Measurements from ENCODE around the gene GTPBP6. TPM values are rescaled to one million over a fixed set of nuclear protein-coding genes. Genes with fewer than 3 reads are reported as not detected.

Gene GTPBP6
- total and polyA plus RNA-seq, 2 experiments from 2014 or later: 41.4 to 66.8 TPM

GRCh38 chrX:338836-339400 lies 20.3 kb upstream of the GTPBP6 start:
- no peak overlapping the region for H3K4me3 ChIP-seq
- no peaks in the 10 kb centered on the region for H3K36me3 ChIP-seq (ENCODE audit: insufficient read depth)
- Mint-ChIP-seq H3K27ac (no peak overlapping the region), H3K4me3 (no peak overlapping the region), H3K4me1 (peaks cover 3% of the 10 kb centered on the region; the same call in 1 of the 3 replicates), H3K36me3 (ENCODE audit: low read depth) (peaks cover 54% of the 10 kb centered on the region), H3K9me3 (peaks cover 39% of the 10 kb centered on the region), H3K27me3 (ENCODE audit: insufficient read depth, low read depth, poor library complexity) (peaks cover 16% of the 10 kb centered on the region)
- peak; percentile 54; the same call in 2 of the 3 replicates for ATAC-seq
- TF ChIP-seq, protein P1, sequence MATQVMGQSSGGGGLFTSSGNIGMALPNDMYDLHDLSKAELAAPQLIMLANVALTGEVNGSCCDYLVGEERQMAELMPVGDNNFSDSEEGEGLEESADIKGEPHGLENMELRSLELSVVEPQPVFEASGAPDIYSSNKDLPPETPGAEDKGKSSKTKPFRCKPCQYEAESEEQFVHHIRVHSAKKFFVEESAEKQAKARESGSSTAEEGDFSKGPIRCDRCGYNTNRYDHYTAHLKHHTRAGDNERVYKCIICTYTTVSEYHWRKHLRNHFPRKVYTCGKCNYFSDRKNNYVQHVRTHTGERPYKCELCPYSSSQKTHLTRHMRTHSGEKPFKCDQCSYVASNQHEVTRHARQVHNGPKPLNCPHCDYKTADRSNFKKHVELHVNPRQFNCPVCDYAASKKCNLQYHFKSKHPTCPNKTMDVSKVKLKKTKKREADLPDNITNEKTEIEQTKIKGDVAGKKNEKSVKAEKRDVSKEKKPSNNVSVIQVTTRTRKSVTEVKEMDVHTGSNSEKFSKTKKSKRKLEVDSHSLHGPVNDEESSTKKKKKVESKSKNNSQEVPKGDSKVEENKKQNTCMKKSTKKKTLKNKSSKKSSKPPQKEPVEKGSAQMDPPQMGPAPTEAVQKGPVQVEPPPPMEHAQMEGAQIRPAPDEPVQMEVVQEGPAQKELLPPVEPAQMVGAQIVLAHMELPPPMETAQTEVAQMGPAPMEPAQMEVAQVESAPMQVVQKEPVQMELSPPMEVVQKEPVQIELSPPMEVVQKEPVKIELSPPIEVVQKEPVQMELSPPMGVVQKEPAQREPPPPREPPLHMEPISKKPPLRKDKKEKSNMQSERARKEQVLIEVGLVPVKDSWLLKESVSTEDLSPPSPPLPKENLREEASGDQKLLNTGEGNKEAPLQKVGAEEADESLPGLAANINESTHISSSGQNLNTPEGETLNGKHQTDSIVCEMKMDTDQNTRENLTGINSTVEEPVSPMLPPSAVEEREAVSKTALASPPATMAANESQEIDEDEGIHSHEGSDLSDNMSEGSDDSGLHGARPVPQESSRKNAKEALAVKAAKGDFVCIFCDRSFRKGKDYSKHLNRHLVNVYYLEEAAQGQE (IDR thresholded peaks at IDR 0.05; ENCODE audit: unreplicated experiment): no peak
- TF ChIP-seq, protein P2, sequence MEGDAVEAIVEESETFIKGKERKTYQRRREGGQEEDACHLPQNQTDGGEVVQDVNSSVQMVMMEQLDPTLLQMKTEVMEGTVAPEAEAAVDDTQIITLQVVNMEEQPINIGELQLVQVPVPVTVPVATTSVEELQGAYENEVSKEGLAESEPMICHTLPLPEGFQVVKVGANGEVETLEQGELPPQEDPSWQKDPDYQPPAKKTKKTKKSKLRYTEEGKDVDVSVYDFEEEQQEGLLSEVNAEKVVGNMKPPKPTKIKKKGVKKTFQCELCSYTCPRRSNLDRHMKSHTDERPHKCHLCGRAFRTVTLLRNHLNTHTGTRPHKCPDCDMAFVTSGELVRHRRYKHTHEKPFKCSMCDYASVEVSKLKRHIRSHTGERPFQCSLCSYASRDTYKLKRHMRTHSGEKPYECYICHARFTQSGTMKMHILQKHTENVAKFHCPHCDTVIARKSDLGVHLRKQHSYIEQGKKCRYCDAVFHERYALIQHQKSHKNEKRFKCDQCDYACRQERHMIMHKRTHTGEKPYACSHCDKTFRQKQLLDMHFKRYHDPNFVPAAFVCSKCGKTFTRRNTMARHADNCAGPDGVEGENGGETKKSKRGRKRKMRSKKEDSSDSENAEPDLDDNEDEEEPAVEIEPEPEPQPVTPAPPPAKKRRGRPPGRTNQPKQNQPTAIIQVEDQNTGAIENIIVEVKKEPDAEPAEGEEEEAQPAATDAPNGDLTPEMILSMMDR (conservative IDR thresholded peaks at IDR 0.05; ENCODE audit: low read depth in 2 of 2): peak; percentile 33 to 42; a peak in 3 of 4 replicates
- H3K9me2 ChIP-seq (ENCODE audit: insufficient read depth): no peaks in the 10 kb centered on the region
- H3K4me2 ChIP-seq: no peak overlapping the region
- H2AFZ ChIP-seq: no peak overlapping the region
- no peaks in the 10 kb centered on the region for H3F3A ChIP-seq (replicated peaks; ENCODE audit: low read depth)
- H3K79me2 ChIP-seq (replicated peaks; ENCODE audit: insufficient read depth): 0 out of 2 replicates have a peak, but pooled peaks cover 2% of the 10 kb centered on the region
- H4K20me1 ChIP-seq (replicated peaks; ENCODE audit: insufficient read depth): no peaks in the 10 kb centered on the region
- DNase-seq (ENCODE audit: low spot score): no peak
- no peaks in the 10 kb centered on the region for H3K27me3 ChIP-seq (ENCODE audit: insufficient read depth)
- H3K4me1 ChIP-seq (ENCODE audit: insufficient read depth): no peaks in the 10 kb centered on the region
- no peak overlapping the region for H3K27ac ChIP-seq (ENCODE audit: low read depth)

DNA sequence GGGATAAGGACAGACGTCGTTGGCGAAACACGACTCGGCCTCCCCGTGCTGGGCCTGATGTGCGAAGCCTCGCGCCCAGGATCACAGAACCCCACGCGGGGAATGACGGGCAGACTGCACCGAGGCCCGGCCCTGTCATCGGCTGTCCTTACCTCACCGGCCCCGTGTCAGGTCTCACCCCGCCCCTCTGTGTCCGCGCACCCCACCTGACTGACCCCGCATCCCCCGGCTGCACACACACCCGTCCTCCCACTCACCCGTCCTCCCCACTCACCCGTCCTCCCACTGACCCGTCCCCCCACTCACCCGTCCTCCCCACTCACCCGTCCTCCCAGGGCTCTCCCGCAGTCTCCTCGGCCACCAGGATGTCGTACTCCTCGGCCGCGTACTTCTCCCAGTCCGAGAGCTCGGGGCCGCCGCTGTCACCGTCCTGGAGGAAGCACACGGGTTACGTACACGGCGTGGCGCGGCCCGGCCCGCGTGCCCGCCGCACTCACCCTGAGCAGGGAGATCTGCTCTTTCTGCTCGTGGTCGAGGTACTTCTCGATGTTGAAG lies 19.8 kb upstream of the GTPBP6 start:
- Mint-ChIP-seq H3K36me3 (ENCODE audit: low read depth) (peaks cover 54% of the 10 kb centered on the region), H3K4me3 (no peak overlapping the region), H3K27me3 (ENCODE audit: insufficient read depth, low read depth, poor library complexity) (peaks cover 16% of the 10 kb centered on the region), H3K27ac (no peak overlapping the region), H3K4me1 (peaks cover 3% of the 10 kb centered on the region; the same call in 1 of the 3 replicates), H3K9me3 (peaks cover 39% of the 10 kb centered on the region)
- Histone ChIP-seq H3F3A (replicated peaks; ENCODE audit: low read depth) (no peaks in the 10 kb centered on the region), H3K9me2 (ENCODE audit: insufficient read depth) (no peaks in the 10 kb centered on the region), H4K20me1 (replicated peaks; ENCODE audit: insufficient read depth) (no peaks in the 10 kb centered on the region), H3K27ac (ENCODE audit: low read depth) (no peak overlapping the region), H3K4me2 (no peak overlapping the region), H3K79me2 (replicated peaks; ENCODE audit: insufficient read depth) (0 out of 2 replicates have a peak, but pooled peaks cover 2% of the 10 kb centered on the region), H3K4me1 (ENCODE audit: insufficient read depth) (no peaks in the 10 kb centered on the region), H3K27me3 (ENCODE audit: insufficient read depth) (no peaks in the 10 kb centered on the region), H2AFZ (no peak overlapping the region), H3K36me3 (ENCODE audit: insufficient read depth) (no peaks in the 10 kb centered on the region), H3K4me3 (no peak overlapping the region)
- no peak for TF ChIP-seq CREB1 (CRISPR knock-in tag; IDR thresholded peaks at IDR 0.05; ENCODE audit: low read depth)
- DNase-seq (ENCODE audit: low spot score) (no peak), ATAC-seq (no peak)
